Activated naive CD8-positive, alpha-beta T cell treated with anti-CD3 and anti-CD28 coated beads for 36 hours (primary cell): ENCODE measurements around the gene CTNNBL1. TPM values are rescaled to one million over a fixed set of nuclear protein-coding genes. Genes with fewer than 3 reads are reported as not detected.

ENCODE experiments used
- DNase-seq: peaks from one replicate; pipeline ENCODE4 v3.0.0; 2021
- H3K27ac Mint-ChIP-seq: one replicate; pipeline ENCODE4 v1.8.0; 2022; ENCODE audit warnings: mild to moderate bottlenecking, moderate library complexity, mixed read lengths
- H3K27me3 Mint-ChIP-seq: one replicate; pipeline ENCODE4 v1.8.0; 2022; ENCODE audit warnings: mild to moderate bottlenecking, mixed read lengths
- H3K36me3 Mint-ChIP-seq: one replicate; pipeline ENCODE4 v1.8.0; 2021; ENCODE audit warnings: mild to moderate bottlenecking, mixed read lengths
- H3K4me1 Mint-ChIP-seq: one replicate; pipeline ENCODE4 v1.8.0; 2021; ENCODE audit warnings: mixed read lengths
- H3K4me3 Mint-ChIP-seq: one replicate; pipeline ENCODE4 v1.8.0; 2022; ENCODE audit warnings: mild to moderate bottlenecking, moderate library complexity, mixed read lengths
- H3K9me3 Mint-ChIP-seq: one replicate; pipeline ENCODE4 v1.8.0; 2022; ENCODE audit warnings: mixed read lengths
- total RNA-seq, 2 experiments: library from RNA; stranded (reverse); gene quantifications; one replicate each; pipeline ENCODE4 v1.2.3, GENCODE V29; 2021

The CTNNBL1 gene
- total RNA-seq, 2 experiments from 2014 or later, result 85.6 to 98.4 TPM

DNA sequence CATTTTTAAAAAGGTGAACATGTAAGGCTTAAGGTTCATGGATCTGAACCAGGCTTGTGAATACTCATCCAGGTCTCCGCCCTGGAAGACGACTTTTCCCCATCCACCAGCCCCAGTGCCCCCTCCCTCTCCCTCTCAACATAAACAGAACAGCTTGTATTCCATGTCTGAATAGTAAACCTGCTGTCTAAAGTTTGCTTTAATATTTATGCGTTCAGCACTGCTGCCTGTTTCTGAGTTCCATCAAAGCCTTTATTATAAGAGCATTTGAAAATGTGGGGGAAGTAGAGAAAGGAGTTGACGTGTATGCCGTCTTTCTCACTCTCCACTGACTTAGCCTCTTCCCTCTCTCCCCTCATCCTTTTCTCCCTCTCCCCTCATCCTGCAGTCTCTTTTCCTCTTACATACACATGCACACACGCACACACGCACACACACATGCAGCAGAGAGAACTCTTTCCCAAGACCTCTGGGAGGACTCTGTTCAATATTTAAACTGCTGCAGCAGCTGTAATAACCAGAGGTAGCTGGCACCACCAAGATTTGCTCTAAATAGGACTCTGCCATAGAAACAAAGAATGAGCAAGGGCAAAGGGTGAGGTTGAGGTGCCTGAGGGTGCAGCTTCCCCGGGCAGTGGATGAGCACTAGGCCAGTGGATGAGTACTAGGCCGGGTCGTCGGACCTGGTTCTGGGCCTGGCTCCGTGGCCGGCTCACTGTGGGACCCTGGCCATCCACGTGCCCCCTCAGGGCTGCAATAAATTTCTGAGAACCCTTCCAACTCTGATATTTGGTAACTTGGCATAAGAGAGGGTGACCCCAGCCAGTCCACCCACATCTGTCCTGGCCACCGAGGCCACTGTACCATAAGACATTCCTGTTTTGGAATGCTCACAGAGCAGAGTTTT is 173.7 kb downstream of the CTNNBL1 start:
- Mint-ChIP-seq H3K27me3 (no peaks in the 10 kb centered on the region), H3K4me3 (no peak overlapping the region), H3K9me3 (no peaks in the 10 kb centered on the region), H3K4me1 (no peaks in the 10 kb centered on the region), H3K36me3 (peaks cover 5% of the 10 kb centered on the region), H3K27ac (no peak overlapping the region)
- no peak for DNase-seq

DNA sequence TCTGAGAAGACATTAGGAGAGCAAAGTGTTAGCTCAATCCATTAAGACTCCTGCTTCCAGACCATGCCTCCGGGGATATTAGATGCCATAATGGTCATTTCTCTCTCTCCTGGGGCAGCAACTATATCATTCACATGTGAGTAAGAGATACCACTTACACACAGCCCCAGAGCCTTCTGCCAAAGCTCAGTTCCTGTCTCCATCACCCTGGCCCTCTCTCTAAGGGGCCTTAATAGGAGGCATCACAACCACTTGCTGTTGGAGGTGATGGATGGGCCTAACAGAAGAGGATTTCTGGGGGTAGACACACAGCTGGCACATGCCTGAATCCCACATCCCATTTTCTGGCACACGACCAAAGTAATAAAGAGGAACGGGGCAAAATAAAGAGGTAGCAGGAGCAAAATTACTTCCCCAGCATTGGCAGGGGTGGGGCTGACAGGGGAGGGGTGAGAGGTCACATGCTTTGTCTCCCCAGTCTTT is 175.1 kb downstream of the CTNNBL1 start:
- Mint-ChIP-seq H3K9me3 (no peaks in the 10 kb centered on the region), H3K27ac (no peak overlapping the region), H3K4me3 (no peak overlapping the region), H3K4me1 (no peaks in the 10 kb centered on the region), H3K36me3 (peaks cover 5% of the 10 kb centered on the region), H3K27me3 (no peaks in the 10 kb centered on the region)
- DNase-seq, result no peak

DNA sequence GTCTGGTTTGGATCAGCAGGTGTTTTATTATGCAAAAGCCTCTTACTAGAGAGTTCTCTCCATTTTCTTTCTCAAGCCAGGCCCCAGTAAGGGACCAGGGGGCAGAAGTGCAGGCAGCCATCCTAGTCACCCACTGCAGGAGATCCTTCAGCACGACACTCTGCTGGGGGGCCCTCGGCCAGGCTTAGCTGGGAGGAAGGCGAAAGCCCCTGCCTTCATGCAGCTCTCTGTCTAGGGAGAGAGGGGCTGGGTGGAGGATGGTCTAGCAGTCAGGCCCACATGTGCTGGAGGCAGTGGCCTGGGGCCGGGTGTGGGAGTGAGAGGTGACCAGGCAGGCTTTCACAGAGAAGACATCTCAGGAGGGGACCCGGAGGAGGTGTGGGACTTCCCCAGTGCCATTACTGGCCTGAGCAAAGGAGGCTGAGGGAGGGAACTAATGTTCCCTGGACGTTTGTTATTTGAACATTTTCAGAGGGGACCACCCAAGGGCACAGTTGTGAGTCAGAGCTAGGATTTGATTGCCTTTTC is 175.6 kb downstream of the CTNNBL1 start:
- Mint-ChIP-seq H3K27ac (no peak overlapping the region), H3K4me3 (no peak overlapping the region), H3K36me3 (peaks cover 5% of the 10 kb centered on the region), H3K4me1 (no peaks in the 10 kb centered on the region), H3K9me3 (no peaks in the 10 kb centered on the region), H3K27me3 (no peaks in the 10 kb centered on the region)
- no peak for DNase-seq

DNA sequence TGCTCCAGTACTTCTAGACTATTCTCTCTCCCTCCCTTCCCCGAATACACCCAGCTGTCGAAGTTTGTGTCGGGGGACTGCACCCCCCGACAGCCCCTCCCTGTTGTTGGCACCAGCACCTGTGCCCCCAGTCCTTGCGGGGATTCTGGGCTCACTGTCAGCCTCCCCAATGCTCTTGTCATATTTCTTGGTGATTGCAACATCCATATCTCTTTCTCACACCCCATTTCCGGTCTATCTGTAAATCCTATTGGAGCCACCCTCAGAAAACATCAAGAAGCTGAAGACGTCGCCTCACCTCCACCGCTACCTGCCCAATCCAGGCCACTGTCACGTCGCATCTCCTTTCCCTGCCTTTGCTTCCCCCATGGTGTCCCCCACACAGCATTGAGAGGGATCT is 176.5 kb downstream of the CTNNBL1 start:
- DNase-seq, result no peak
- Mint-ChIP-seq H3K27me3 (no peaks in the 10 kb centered on the region), H3K9me3 (no peaks in the 10 kb centered on the region), H3K4me3 (no peak overlapping the region), H3K36me3 (peaks cover 5% of the 10 kb centered on the region), H3K27ac (no peak overlapping the region), H3K4me1 (no peaks in the 10 kb centered on the region)

DNA sequence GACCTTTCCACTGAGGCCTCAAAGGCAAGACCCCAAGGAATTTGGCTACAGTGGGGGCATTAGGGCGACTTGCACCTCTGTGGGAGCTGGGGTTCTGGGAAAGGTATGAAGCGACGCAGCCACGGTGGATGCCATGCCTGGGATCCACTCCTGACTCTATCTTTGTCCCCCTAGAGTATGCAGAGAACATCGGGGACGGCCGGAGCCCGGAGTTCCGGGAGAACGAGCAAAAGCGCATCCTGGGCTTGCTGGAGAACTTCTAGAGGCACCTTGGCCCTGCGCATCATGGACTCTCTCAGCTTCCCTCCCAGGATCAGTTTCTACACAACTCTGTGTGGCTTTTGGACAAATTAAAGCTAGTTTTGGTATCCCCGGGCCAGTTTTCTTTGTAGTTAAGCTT is 177.9 kb downstream of the CTNNBL1 start:
- peaks cover 5% of the 10 kb centered on the region for H3K36me3 Mint-ChIP-seq
- no peaks in the 10 kb centered on the region for H3K4me1 Mint-ChIP-seq
- no peak overlapping the region for H3K27ac Mint-ChIP-seq

DNA sequence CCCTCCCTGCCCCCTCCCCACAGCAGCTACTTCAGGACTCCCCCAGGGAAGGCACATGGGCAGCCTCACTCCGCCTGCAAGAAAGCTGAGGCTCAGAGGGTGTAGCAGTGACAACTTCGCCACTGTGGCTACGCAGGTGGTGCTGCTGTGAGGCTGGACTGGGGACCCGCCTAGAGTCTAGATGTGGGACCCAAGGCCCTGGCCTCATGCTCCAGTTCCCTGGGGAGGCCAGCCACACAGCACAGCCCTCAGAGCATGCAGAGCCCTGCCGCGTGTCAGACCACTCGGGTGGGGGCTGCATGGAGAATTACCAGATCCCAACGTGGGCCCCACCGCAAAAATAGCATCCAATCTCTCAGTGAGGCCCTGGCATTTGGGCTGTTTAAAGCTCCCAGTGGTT is 178.3 kb downstream of the CTNNBL1 start:
- Mint-ChIP-seq H3K27me3 (no peaks in the 10 kb centered on the region), H3K27ac (no peak overlapping the region), H3K9me3 (no peaks in the 10 kb centered on the region), H3K4me1 (no peaks in the 10 kb centered on the region), H3K36me3 (peaks cover 5% of the 10 kb centered on the region), H3K4me3 (no peak overlapping the region)
- DNase-seq, result no peak

More for the DNA sequence above, 177.9 kb downstream of the CTNNBL1 start:
- DNase-seq, result no peak
- no peak overlapping the region for H3K4me3 Mint-ChIP-seq
- no peaks in the 10 kb centered on the region for H3K27me3 Mint-ChIP-seq
- no peaks in the 10 kb centered on the region for H3K9me3 Mint-ChIP-seq

DNA sequence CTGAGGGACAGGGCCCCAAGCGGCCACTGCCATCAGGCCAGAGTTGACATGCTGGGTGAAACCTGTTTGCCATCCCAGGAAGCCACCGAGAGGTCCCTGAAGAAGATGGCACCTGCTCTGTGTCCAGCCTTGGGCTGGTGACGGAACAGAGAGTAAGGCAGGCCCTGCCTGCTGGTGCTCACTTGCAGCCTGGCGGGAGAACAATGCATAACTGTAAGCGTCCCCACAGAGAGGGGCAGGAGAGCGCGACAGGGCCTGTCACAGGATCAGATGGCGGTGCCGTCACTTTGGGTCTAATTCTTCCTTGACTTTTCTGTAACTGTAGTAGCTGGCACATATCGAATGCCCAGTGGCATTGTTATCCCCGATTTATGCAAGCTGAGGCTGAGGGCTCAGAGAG is 180.1 kb downstream of the CTNNBL1 start:
- Mint-ChIP-seq H3K9me3 (no peaks in the 10 kb centered on the region), H3K4me1 (no peaks in the 10 kb centered on the region), H3K27ac (no peak overlapping the region), H3K36me3 (peaks cover 5% of the 10 kb centered on the region), H3K27me3 (no peaks in the 10 kb centered on the region), H3K4me3 (no peak overlapping the region)
- DNase-seq, result no peak

DNA sequence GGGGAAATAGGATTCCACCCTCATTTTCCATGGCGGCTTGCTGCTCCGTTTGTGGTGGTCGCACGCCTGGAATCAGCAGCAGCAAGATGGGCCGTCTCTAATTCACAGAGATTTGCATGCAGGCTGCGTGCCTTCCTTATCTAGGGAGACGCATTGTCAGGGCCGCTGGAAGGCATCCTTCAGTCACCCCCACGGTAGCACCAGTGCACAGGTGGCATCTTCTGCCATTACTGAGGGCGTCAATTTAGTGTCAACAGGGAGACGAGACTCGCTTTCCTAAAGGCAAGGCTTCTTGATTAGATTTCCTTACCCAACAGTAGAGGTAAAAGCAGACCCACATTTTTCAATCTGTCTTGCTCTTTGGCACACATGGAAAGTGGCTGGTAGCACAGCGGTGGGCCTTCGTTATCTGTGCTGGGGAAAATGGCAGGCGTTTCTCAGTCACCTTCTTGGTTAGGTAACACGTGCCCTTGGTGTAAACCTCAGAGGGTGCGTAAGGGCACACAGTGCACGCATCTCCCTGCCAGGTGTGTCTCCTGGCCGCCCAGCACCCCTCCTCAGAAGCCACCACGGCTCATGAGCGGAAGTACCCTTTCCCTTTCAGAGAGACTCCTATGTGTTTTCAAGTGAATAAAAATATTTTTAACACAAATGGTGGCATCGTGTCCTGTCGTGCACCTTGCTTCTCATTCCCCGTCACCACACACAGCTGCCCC is 181.8 kb downstream of the CTNNBL1 start:
- Mint-ChIP-seq H3K4me1 (no peaks in the 10 kb centered on the region), H3K9me3 (no peaks in the 10 kb centered on the region), H3K4me3 (no peak overlapping the region), H3K36me3 (peaks cover 3% of the 10 kb centered on the region), H3K27ac (no peak overlapping the region), H3K27me3 (no peaks in the 10 kb centered on the region)
- DNase-seq, result no peak

DNA sequence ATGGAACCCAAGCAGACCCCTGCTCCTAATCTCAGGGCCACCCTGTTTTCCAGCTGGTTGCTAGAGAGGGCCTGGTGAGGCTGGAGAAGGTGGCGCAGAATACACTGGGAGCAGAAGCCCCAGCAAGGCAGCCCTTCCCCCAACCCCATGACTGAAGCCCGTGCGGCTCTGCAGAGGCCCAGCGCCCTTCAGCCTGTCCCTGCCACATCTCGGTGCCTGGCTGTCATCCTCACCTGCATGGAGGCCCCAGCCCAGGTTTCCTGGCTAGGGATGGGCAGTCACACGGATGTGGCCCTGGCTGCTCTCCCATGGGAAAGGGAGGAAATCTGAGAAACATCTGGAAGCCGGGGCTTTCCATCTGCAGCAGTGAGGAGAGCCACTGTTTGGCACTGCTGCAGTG is 183.0 kb downstream of the CTNNBL1 start:
- H3K4me1 Mint-ChIP-seq, result no peaks in the 10 kb centered on the region
- H3K27ac Mint-ChIP-seq, result no peak overlapping the region
- no peaks in the 10 kb centered on the region for H3K36me3 Mint-ChIP-seq
- no peak overlapping the region for H3K4me3 Mint-ChIP-seq
- H3K27me3 Mint-ChIP-seq, result no peaks in the 10 kb centered on the region
- no peak for DNase-seq
- no peaks in the 10 kb centered on the region for H3K9me3 Mint-ChIP-seq

DNA sequence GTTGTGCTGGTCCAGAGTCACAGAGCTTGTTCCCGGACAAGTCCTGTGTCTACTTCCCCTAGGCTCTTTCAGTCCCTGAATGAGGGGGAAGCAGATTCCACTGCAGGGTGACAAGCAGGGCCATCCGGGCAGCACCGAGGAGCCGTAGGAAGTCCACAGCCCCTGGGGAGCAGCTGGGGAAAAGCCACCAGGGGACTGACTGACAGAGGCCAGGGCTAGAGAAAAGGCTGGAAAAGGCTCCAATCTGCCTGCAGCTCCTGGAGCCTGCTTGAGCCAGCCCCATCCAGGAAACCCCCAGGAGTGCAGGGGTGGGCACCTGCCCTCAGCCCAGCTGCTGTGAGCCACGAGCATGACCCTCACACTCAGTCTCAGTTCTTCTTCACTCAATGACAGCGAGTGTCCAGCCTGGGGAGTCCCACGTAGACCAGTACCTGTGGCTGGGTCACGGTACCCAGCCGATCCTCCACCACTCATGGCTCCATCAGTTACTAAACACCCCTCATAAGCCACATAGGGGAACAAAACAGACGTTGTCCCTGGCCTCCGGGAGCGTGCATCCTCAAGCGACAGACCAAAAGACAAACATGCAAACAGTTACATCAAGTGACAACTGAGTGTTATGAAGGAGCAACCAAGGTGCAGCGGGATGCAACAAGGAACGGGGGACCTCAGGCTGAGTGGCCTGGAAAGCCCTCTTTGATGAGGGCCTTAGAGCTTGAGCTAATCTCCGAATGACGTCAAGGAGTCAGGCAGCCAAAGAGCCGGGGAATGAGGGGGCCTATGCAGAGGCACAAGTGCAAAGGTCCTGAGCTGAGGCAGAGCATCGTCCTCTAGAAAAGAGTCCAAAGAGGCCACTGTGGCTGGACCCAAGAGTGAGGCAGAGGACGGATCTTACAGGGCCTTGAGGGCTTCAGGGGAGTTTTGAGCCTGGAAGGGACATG is 184.3 kb downstream of the CTNNBL1 start:
- H3K9me3 Mint-ChIP-seq, result no peaks in the 10 kb centered on the region
- no peaks in the 10 kb centered on the region for H3K36me3 Mint-ChIP-seq
- no peaks in the 10 kb centered on the region for H3K4me1 Mint-ChIP-seq
- H3K27ac Mint-ChIP-seq, result no peak overlapping the region
- no peak overlapping the region for H3K4me3 Mint-ChIP-seq
- DNase-seq, result no peak
- no peaks in the 10 kb centered on the region for H3K27me3 Mint-ChIP-seq

DNA sequence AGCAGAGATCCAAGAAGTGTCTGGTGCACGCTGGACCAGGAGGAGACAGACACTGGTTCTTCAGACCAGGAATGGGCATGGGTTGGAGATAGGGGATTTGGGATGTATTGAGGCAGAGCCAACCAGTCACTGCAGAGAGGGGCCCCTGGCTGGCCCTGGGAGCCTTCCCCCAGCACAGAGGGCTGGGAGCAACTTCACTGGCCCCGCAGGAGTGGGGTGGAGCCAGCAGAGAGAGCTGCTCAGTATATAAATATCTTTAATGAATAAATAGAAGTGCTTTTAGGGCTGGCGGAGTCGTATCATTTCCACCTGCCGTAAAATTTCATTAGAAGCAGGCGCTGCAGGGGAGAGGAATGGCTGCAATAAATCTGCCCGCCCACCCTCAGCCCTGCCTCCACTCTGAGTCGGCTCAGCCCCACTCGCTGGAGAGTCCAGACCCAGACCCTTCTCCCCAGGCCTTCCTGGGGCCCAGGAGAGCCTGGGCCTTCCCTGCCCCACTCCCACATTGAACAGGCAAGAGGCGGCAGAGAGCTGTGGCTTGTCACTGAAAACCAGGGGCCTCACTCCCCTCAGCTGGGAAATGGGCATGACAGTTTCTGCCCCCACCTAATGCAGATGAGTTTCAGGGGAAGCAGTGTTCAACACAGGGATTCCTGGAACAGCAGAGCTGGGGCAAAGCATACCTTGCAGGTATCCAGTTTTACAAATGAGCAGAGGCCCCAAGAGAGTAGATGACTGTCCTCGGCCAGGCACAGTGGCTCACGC is 185.2 kb downstream of the CTNNBL1 start:
- no peaks in the 10 kb centered on the region for H3K9me3 Mint-ChIP-seq
- H3K27ac Mint-ChIP-seq, result no peak overlapping the region
- no peak for DNase-seq
- no peaks in the 10 kb centered on the region for H3K27me3 Mint-ChIP-seq
- no peaks in the 10 kb centered on the region for H3K36me3 Mint-ChIP-seq
- no peaks in the 10 kb centered on the region for H3K4me1 Mint-ChIP-seq
- no peak overlapping the region for H3K4me3 Mint-ChIP-seq

DNA sequence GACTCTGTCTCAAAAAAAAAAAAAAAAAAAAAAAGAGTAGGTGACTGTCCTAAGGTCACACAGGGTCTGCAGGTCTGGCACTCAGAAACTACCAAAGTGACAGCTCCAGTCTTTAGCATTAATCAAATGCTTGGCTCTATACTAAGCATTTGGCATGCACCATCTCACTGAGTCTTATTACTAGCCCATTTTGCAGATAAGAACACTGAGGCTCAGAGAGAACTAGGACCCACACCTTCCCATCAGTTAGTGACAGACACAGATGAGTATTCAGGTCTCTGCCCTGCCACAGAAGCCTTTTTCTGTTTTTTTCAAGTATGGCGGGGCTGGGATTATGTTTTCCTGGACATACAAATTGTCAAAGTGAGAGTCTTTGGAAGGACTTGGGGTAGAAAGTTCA is 186.0 kb downstream of the CTNNBL1 start:
- no peak for DNase-seq
- Mint-ChIP-seq H3K4me3 (no peak overlapping the region), H3K9me3 (no peaks in the 10 kb centered on the region), H3K27me3 (no peaks in the 10 kb centered on the region), H3K27ac (no peak overlapping the region), H3K4me1 (no peaks in the 10 kb centered on the region), H3K36me3 (no peaks in the 10 kb centered on the region)

DNA sequence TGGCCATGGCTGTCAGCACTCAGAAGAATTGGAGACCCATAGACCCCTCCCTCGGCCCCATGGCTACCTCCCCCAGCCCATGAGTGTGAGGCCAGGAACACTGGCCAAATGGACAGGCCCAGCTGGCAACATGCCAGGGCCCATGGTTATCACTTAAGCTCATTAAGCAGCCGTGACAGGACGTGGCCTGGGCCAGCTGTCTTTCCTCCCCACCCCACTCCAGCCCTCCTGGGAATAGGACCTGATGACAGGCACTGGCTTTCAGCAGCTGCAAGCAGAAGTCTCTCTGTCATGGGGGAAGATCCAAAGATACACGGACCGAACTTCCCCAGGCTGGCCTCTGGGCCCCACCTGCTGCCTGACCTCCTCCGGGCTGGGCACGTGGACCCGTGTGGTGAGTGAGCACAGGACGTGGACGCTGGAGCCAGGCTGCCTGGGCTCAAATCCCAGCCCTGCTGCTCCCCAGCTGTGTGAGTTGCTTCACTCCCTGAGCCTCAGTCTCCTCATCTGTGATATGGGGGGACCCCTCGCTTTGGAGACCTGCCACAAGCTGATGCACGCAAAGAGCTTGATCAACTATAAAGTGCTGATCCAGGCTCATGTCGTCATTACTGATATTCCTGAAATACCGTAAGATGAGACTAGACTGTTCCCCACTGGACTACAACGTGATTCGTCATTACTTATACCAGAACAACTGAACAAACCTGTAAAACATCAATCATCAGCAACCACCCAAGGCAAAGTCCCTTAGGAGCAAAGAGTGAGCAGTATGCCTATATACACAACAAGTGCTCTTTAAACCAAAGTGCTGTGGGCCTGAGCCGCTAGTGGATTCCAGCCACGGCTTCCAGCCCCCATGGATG is 187.1 kb downstream of the CTNNBL1 start:
- no peaks in the 10 kb centered on the region for H3K9me3 Mint-ChIP-seq
- DNase-seq, result no peak
- no peaks in the 10 kb centered on the region for H3K36me3 Mint-ChIP-seq
- H3K4me1 Mint-ChIP-seq, result no peaks in the 10 kb centered on the region
- no peak overlapping the region for H3K27ac Mint-ChIP-seq
- no peaks in the 10 kb centered on the region for H3K27me3 Mint-ChIP-seq
- no peak overlapping the region for H3K4me3 Mint-ChIP-seq
